ENCODE measurements around the gene UBQLN3. TPM values are rescaled to one million over a fixed set of nuclear protein-coding genes. Genes with fewer than 3 reads are reported as not detected.

UBQLN3 gene
- polyA plus RNA-seq, 1 donor, result not detected

- no peak for DNase-seq (ENCODE audit: low read depth)
Observed at GRCh38 chr11:5505363-5506048, 4.3 kb downstream of the UBQLN3 start.

- DNase-seq (ENCODE audit: low read depth), result no peak
Observed at GRCh38 chr11:5504403-5504921, 5.3 kb downstream of the UBQLN3 start.

- no peak for DNase-seq (ENCODE audit: low read depth)
Observed at GRCh38 chr11:5500393-5500801, 9.4 kb downstream of the UBQLN3 start.

- no peak for DNase-seq (ENCODE audit: low read depth)
Observed at GRCh38 chr11:5499671-5500070, 10.1 kb downstream of the UBQLN3 start.

- DNase-seq (ENCODE audit: low read depth), result no peak
Observed at GRCh38 chr11:5489576-5490357, 20.0 kb downstream of the UBQLN3 start.

GRCh38 chr11:5488798-5489399, 20.9 kb downstream of the UBQLN3 start:
- DNase-seq (ENCODE audit: low read depth), result no peak

GRCh38 chr11:5488385-5488784, 21.4 kb downstream of the UBQLN3 start, which contains the start of gene OR52D1:
Gene OR52D1 (plus strand): TSS chr11:5488685. CDS start chr11:5488707, 22 bp downstream.
- DNase-seq (ENCODE audit: low read depth), result no peak

GRCh38 chr11:5486421-5486820, 23.3 kb downstream of the UBQLN3 start:
- no peak for DNase-seq (ENCODE audit: low read depth)

- DNase-seq (ENCODE audit: low read depth), result no peak
Observed at GRCh38 chr11:5486003-5486402, 23.8 kb downstream of the UBQLN3 start.

- DNase-seq (ENCODE audit: low read depth), result peak; percentile 1
Observed at GRCh38 chr11:5476186-5476819, 33.5 kb downstream of the UBQLN3 start.

GRCh38 chr11:5473921-5474320, 35.8 kb downstream of the UBQLN3 start:
- no peak for DNase-seq (ENCODE audit: low read depth)

- no peak for DNase-seq (ENCODE audit: low read depth)
Observed at GRCh38 chr11:5467527-5467926, 42.2 kb downstream of the UBQLN3 start.

- DNase-seq (ENCODE audit: low read depth), result no peak
Observed at GRCh38 chr11:5460983-5461621, 48.7 kb downstream of the UBQLN3 start.

Other genes starting within 250 kb of the UBQLN3 start
- gene HBE1, start 240.0 kb downstream of the UBQLN3 start, polyA plus RNA-seq (ENCODE audit: insufficient read length), result 5.5 TPM
- gene OR51B4, start 208.0 kb downstream of the UBQLN3 start, polyA plus RNA-seq (ENCODE audit: insufficient read length), result not detected
- gene OR51B2, start 185.7 kb downstream of the UBQLN3 start, polyA plus RNA-seq (ENCODE audit: insufficient read length), result not detected
- 0.15 TPM for gene OR51B5, start 166.4 kb downstream of the UBQLN3 start, polyA plus RNA-seq (ENCODE audit: insufficient read length)
- not detected for gene OR51B6, start 158.4 kb downstream of the UBQLN3 start, polyA plus RNA-seq (ENCODE audit: insufficient read length)
- not detected for gene OR51M1, start 126.1 kb downstream of the UBQLN3 start, polyA plus RNA-seq (ENCODE audit: insufficient read length)
- not detected for gene OR51Q1, start 87.8 kb downstream of the UBQLN3 start, polyA plus RNA-seq (ENCODE audit: insufficient read length)
- not detected for gene OR51I1, start 68.4 kb downstream of the UBQLN3 start, polyA plus RNA-seq (ENCODE audit: insufficient read length)
- not detected for gene OR51I2, start 60.6 kb downstream of the UBQLN3 start, polyA plus RNA-seq (ENCODE audit: insufficient read length)
- not detected for gene OR52D1, start 21.3 kb downstream of the UBQLN3 start, polyA plus RNA-seq (ENCODE audit: insufficient read length)
- gene UBQLNL, start 6.7 kb upstream of the UBQLN3 start, polyA plus RNA-seq (ENCODE audit: insufficient read length), result 0.18 TPM
- not detected for gene OR52H1, start 38.6 kb upstream of the UBQLN3 start, polyA plus RNA-seq (ENCODE audit: insufficient read length)
- gene OR52B6, start 70.9 kb upstream of the UBQLN3 start, polyA plus RNA-seq (ENCODE audit: insufficient read length), result not detected
- gene TRIM6, start 86.7 kb upstream of the UBQLN3 start, polyA plus RNA-seq (ENCODE audit: insufficient read length), result 1.4 TPM
- 4.5 TPM for gene TRIM34, start 115.0 kb upstream of the UBQLN3 start, polyA plus RNA-seq (ENCODE audit: insufficient read length)
- gene TRIM5, start 175.1 kb upstream of the UBQLN3 start, polyA plus RNA-seq (ENCODE audit: insufficient read length), result 11.4 TPM
- 8.1 TPM for gene TRIM22, start 179.8 kb upstream of the UBQLN3 start, polyA plus RNA-seq (ENCODE audit: insufficient read length)
- gene OR56B1, start 226.5 kb upstream of the UBQLN3 start, polyA plus RNA-seq (ENCODE audit: insufficient read length), result not detected
- gene OR52N4, start 244.3 kb upstream of the UBQLN3 start, polyA plus RNA-seq (ENCODE audit: insufficient read length), result not detected